Activated CD4-positive, alpha-beta T cell treated with anti-CD3 and anti-CD28 coated beads, Interleukin-2, Interleukin-6, amounts not matched to agents 100 ng/mL and 50 ng/mL, durations not matched to agents 16 hours and 8 hours (primary cell): ENCODE measurements around the gene CENPP.

Experiments
- DNase-seq: peaks from one replicate; pipeline ENCODE4 v3.0.0-alpha.2; 2020

CENPP gene

GRCh38 chr9:92483627-92484545, 158.1 kb downstream of the CENPP start:
- no peak for DNase-seq

- DNase-seq = no peak
Measured at GRCh38 chr9:92484563-92484962, 158.8 kb downstream of the CENPP start.

DNA sequence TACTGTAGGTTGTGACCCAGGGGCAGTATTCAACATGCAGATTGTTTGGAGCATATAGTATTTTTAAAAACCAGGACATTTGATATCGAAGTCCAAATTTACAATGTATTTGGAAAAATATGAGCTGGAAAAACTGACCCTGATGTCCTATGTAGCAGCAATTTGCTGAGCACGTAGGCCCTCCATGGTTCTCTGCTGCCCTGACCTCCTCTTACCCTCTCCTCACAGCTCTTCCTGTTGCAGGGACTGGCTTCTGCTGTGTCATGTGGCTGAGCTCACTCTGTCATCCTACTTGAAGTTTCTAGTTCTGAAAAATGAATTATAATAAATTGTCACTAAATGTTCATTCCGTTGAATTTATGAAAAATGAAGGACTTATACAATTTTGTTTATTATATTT, 160.6 kb downstream of the CENPP start:
- no peak for DNase-seq

DNA sequence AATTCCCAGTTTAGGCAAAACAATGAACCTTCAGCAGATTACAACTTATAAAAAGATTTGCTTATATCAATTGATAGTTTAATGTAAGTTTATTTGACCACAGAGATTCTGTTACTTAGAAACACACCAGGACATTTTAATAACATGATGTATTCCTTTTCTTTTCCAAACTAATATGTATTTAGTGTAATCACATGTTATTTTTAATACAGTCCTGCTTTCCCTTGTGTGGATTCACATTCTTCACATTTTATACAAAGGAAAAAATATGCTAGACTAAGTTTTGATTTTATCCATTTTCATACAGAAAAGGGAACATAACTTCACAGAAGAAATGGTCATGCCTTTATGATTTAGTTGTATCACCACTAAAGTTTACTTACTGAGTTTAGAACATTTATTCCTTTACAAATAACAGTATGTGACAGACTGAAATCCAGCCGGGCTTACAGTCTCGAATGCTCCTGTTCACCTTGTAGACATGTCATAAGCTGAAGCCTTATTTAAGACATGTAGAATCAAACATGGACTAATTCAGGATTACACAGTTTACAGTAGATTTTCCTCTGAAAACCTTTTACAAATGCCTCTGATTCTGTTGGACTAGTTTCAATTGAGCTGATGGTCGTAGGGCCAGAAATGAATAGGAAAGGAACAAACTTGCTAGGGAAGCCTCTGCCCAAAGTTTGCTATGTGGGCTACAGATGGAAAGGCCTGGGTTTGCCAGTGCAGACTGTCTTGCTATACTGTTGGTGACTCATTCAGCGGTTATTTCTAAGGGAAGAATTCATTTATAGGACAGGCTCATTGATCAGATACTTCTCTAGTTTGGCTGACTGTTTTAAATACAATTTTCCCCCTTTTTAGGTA, 163.2 kb downstream of the CENPP start:
- no peak for DNase-seq

- DNase-seq = no peak
Measured at GRCh38 chr9:92492781-92493401, 167.1 kb downstream of the CENPP start.

DNA sequence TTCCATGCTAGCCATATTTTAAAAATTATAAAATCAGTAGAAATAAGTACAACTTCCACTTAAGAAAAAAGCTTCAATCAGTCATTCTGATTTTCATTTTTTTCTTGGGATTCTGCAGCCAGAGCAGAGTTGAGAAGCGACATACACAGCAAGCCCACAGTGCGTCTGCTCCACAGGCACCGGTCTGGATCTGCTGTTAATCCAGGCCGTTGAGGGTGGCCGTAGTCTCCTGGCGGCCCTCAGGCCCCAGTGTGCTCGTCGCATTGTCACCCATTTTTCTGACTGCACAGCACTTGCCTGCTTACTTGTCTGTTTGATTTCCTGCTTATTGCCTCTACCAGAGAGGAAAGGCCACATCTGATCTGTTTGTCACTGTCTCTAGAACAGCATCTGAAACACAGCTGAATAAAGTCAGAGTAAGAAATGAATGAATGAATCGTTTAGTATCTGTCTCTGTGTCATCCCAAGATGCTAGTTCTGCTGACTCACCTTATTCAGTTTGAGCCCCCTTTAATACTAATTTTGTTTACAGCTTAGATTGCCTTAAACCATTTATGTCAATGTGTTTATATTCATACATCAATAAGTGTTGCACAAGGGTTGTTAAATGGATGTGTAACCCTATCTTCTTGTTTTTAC, 168.1 kb downstream of the CENPP start:
- DNase-seq = peak; percentile 4

- no peak for DNase-seq
Measured at GRCh38 chr9:92494856-92495255, 169.1 kb downstream of the CENPP start.

- no peak for DNase-seq
Measured at GRCh38 chr9:92496396-92497176, 170.8 kb downstream of the CENPP start.

DNA sequence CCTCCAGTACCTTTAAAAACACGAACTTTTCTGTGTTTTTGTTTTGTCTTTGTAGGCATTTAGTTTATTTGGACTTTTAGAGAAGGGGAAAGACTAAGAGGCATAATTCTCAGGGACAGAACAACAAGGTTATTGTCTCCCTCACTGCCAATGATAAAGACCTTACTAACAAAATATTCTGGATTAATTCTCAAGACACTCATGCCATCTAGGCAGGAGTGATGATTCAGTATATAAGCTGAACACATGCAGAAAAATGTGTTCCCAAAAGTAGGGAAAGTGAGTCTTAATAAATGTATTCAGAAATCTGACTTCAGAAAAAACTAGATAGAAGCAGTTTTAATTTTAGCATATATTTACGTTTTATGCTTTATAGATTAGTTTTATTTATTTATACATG, 173.9 kb downstream of the CENPP start:
- no peak for DNase-seq

GRCh38 chr9:92500725-92501124, 175.0 kb downstream of the CENPP start:
- no peak for DNase-seq

- peak; percentile 32 for DNase-seq
Measured at GRCh38 chr9:92501671-92502393, 176.1 kb downstream of the CENPP start.

DNA sequence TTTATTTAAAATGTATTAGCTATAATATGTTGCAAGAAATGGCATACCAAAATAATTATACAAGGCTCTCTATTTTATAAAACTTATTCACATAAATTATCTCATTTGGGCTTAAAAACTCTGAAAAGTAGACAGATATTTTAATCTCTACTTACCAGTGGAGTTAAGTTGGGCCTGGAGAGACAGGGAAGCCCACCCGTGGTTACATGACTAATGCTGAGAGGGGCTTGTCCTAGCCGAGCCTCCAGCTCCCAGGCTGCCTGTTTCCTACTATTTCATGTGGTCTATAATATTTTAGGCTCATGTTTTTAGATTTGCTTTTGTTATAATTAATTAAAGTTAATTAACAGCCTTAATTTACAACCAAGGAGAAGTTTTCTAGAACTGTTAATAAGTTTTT, 177.4 kb downstream of the CENPP start:
- no peak for DNase-seq

GRCh38 chr9:92504881-92505280, 179.1 kb downstream of the CENPP start:
- DNase-seq = no peak

- no peak for DNase-seq
Measured at GRCh38 chr9:92506184-92506857, 180.6 kb downstream of the CENPP start.

DNA sequence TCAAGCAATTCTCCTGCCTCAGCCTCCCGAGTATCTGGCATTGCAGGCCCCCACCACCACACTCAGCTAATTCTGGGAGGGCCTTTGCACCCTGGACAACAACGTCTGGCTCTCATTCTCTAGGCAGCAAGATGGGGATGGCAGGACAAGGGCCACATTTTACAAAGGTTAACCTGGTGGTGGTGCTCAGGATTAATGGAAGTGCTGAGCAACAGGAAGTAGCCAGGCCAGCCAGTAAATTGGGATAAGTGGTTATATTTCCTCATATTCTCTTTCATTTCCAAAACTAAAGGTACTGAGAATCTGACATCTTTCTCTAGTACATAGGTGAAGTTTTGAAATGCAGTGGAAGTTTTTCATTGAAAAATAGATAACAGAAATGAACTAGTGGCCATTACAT, 181.3 kb downstream of the CENPP start:
- DNase-seq = no peak

- no peak for DNase-seq
Measured at GRCh38 chr9:92507496-92507895, 181.7 kb downstream of the CENPP start.

DNA sequence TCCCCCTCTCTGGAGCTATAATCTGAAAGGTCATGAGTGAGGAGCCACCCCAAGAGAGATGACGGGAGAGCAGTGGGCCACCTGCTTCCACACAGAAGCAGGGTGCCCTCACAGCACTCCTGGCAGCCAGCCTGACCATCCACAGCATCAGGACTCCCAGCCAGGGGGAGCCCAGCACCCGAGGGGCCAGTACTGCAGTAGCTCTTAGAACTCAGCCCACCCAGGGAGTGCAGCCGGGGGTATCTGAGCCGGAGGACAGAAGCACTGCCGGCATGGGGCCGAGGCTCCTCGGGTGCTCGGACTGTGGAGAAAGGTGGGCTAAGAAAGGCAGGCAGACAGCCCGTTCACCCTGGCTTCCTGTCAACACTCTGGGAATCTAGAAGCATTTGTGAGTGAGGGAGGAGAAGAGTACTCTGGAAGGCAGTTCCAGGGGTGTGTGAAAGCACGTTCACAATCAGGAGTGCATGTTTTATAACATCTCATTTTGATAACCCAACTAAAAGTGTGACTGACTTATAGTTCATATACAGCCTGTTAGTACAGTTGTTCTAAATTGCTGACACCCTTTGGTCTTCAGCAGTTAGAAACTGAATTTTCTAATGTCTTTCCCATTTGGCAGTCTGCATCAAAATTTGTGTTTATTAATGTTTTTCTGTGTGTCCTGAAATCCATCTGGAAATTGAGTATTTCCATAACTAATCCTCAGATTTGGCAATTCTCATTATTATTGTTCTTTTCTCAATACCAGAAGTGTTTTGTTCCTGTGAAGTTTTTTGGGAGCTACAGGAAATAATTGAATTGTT, 182.5 kb downstream of the CENPP start:
- DNase-seq = no peak

- DNase-seq = no peak
Measured at GRCh38 chr9:92509050-92509449, 183.3 kb downstream of the CENPP start.

DNA sequence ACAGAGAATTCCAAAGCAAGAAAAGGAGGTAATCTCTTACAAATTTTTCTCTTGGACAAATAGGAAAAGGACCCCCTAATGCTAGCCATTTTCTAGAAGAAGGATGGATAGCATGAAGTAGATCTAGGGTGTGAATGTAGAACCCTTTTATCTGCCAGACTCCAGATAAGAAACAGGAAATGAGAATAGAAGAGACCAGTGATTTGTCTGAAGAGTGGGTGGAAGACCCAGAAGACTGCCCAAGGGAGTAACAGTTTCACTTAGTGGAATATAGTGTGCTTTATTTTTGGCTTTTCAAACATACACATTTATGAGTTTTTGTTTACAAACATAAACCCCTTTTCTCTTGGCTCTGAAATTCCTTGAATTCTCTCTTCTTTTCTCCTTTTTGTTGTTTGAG, 185.0 kb downstream of the CENPP start:
- no peak for DNase-seq

GRCh38 chr9:92512622-92513021, 186.9 kb downstream of the CENPP start:
- DNase-seq = no peak
